ENCODE results near the gene LPCAT1. TPM values are rescaled to one million over a fixed set of nuclear protein-coding genes. Genes with fewer than 3 reads are reported as not detected.

The LPCAT1 gene
- total RNA-seq, 1 experiment from 2014 or later = 75.0 TPM

- Histone ChIP-seq H3K4me1 (ENCODE audit: control insufficient read depth in 1 of 2, insufficient read depth in 2 of 2, low read length in 2 of 2) (no peaks in the 10 kb centered on the region), H3K9me2 (ENCODE audit: insufficient read depth) (no peaks in the 10 kb centered on the region), H4K20me1 (ENCODE audit: insufficient read depth) (no peaks in the 10 kb centered on the region), H3K4me2 (ENCODE audit: low read length) (no peak overlapping the region), H3K4me3 (replicated peaks in 1 of 2; ENCODE audit: low read depth in 1 of 2, low read length in 2 of 2) (no peak overlapping the region), H3K36me3 (ENCODE audit: control insufficient read depth in 1 of 2, insufficient read depth in 2 of 2, low read length in 2 of 2) (peaks cover 14 to 31% of the 10 kb centered on the region in 2 experiments), H3K27ac (ENCODE audit: low read depth, low read length) (no peak overlapping the region), H3K9me3 (ENCODE audit: control insufficient read depth in 1 of 2, insufficient read depth in 1 of 2, low read depth in 1 of 2, low read length in 2 of 2) (peaks cover 7 to 26% of the 10 kb centered on the region in 2 experiments; a peak in 3 of 4 replicates), H3K79me2 (ENCODE audit: insufficient read depth, low read length) (no peaks in the 10 kb centered on the region), H3K9ac (ENCODE audit: low read length) (no peak overlapping the region), H3K27me3 (ENCODE audit: insufficient read depth, low read length) (no peaks in the 10 kb centered on the region), H2AFZ (ENCODE audit: low read depth, low read length, poor library complexity, severe bottlenecking) (no peak overlapping the region)
- POLR2A ChIA-PET = no interaction called here
- BruUV-seq (replicated peaks) = no TSS peak
- intact Hi-C loops (cut with micrococcal nuclease) = no loop called here
- DNase-seq (ENCODE audit: low read depth, low spot score) (no peak), ATAC-seq (no peak)
- TF ChIP-seq POLR2AphosphoS5 (IDR thresholded peaks at IDR 0.05; ENCODE audit: low read depth, low read length) = no peak
- TF ChIP-seq RAD21 (IDR thresholded peaks at IDR 0.05; ENCODE audit: low read depth) = no peak
- TF ChIP-seq CBX3 (IDR thresholded peaks at IDR 0.05; ENCODE audit: low read depth) = no peak
- no peak for TF ChIP-seq EGR1 (IDR thresholded peaks at IDR 0.05; ENCODE audit: low read depth)
- no peak for TF ChIP-seq CTCF (IDR thresholded peaks at IDR 0.05 in 2 of 3, conservative IDR thresholded peaks at IDR 0.05 in 1 of 3; ENCODE audit: borderline replicate concordance in 1 of 3, insufficient read depth in 1 of 3, low read depth in 2 of 3, low read length in 2 of 3)
- TF ChIP-seq CEBPB (IDR thresholded peaks at IDR 0.05; ENCODE audit: low read depth) = no peak
- no peak for TF ChIP-seq MAX (IDR thresholded peaks at IDR 0.05)
- TF ChIP-seq JUND (IDR thresholded peaks at IDR 0.05) = no peak
- no peak for TF ChIP-seq ZNF274 (IDR thresholded peaks at IDR 0.05; ENCODE audit: low read depth, low read length)
- TF ChIP-seq ZBTB33 (IDR thresholded peaks at IDR 0.05; ENCODE audit: extremely low read depth, insufficient replicate concordance, low read length) = no peak
- TF ChIP-seq SP1 (IDR thresholded peaks at IDR 0.05; ENCODE audit: low read depth) = no peak
- no peak for TF ChIP-seq EZH2phosphoT487 (IDR thresholded peaks at IDR 0.05; ENCODE audit: borderline replicate concordance)
- TF ChIP-seq ZFX (IDR thresholded peaks at IDR 0.05) = no peak
- no peak for TF ChIP-seq ATF3 (IDR thresholded peaks at IDR 0.05)
- no peak for TF ChIP-seq YY1 (IDR thresholded peaks at IDR 0.05; ENCODE audit: extremely low read depth, insufficient replicate concordance, low read depth, low read length)
- RAD21 ChIA-PET (ENCODE audit: low non-redundant PET in 1 of 2, low total read pairs in 2 of 2, uncharacterized antibody in 2 of 2, unreplicated experiment in 2 of 2) = no interaction called here
- CTCF ChIA-PET = no interaction called here
Measured at GRCh38 chr5:1461396-1461795, 62.4 kb downstream of the LPCAT1 start.

Data from HCT116 (cell line).